ENCODE measurements around the gene PAX8. TPM values are rescaled to one million over a fixed set of nuclear protein-coding genes. Genes with fewer than 3 reads are reported as not detected.
"Not testable (repeated sequence)": the region's sequence is repeated elsewhere in the genome, so short reads cannot be mapped to it uniquely, and the experiment has no call there.

PAX8 gene
- 10 to 100 TPM in 1 of 2 donors, 1 to 10 TPM in 1; 1.3 to 13.2 TPM for total RNA-seq
- long read RNA-seq, partial matches to known transcripts, result 0 of 2 reads
- long read RNA-seq, other reads (novel, unspliced or antisense), result 0 of 2 reads

GRCh38 chr2:113278742-113279139 lies at the start of gene PAX8:
PAX8 (minus strand) TSS chr2:113278921; CDS start chr2:113278394, 527 bp downstream.
- no peak for ATAC-seq
- no peak for DNase-seq
- intact Hi-C loops (cut with DNase I, micrococcal nuclease), result no loop called here

- DNase-seq, result no peak
- ATAC-seq, result peak; percentile 71
- intact Hi-C loops (cut with DNase I, micrococcal nuclease), result no loop called here
These were observed 49.3 kb upstream of the PAX8 start for GRCh38 chr2:113328043-113328442.

- intact Hi-C loops (cut with DNase I, micrococcal nuclease), result not testable (repeated sequence)
- peak; percentile 32 for ATAC-seq
These were observed 46.5 kb upstream of the PAX8 start for GRCh38 chr2:113325161-113325731.

GRCh38 chr2:113324684-113325160 lies 46.0 kb upstream of the PAX8 start:
- intact Hi-C loops (cut with DNase I, micrococcal nuclease), result no loop called here
- ATAC-seq, result peak; percentile 86
- DNase-seq, result peak; percentile 43 to 58

More at GRCh38 chr2:113325161-113325731, 46.5 kb upstream of the PAX8 start:
- peak in 1 of 2 donors; percentile 9 for DNase-seq

GRCh38 chr2:113323129-113323528 lies 44.4 kb upstream of the PAX8 start:
- DNase-seq; ATAC-seq; intact Hi-C loops (cut with DNase I, micrococcal nuclease): not testable (repeated sequence)

GRCh38 chr2:113320106-113320505 lies 41.4 kb upstream of the PAX8 start:
- intact Hi-C loops (cut with DNase I, micrococcal nuclease); ATAC-seq; DNase-seq: not testable (repeated sequence)

GRCh38 chr2:113318941-113319340 lies 40.2 kb upstream of the PAX8 start:
- ATAC-seq, result peak; percentile 16
- intact Hi-C loops (cut with DNase I, micrococcal nuclease); DNase-seq: not testable (repeated sequence)

GRCh38 chr2:113316085-113316484 lies 37.4 kb upstream of the PAX8 start:
- DNase-seq, result no peak
- intact Hi-C loops (cut with DNase I, micrococcal nuclease), result no loop called here
- no peak for ATAC-seq

GRCh38 chr2:113314663-113315062 lies 35.9 kb upstream of the PAX8 start:
- DNase-seq; intact Hi-C loops (cut with DNase I, micrococcal nuclease): not testable (repeated sequence)
- ATAC-seq, result peak; percentile 78

- DNase-seq, result peak in 1 of 2 donors; percentile 27
- intact Hi-C loops (cut with DNase I, micrococcal nuclease), result not testable (repeated sequence)
- ATAC-seq, result peak; percentile 85
These were observed 35.5 kb upstream of the PAX8 start for GRCh38 chr2:113314176-113314575.

GRCh38 chr2:113311781-113312180 lies 33.1 kb upstream of the PAX8 start:
- intact Hi-C loops (cut with DNase I, micrococcal nuclease); ATAC-seq; DNase-seq: not testable (repeated sequence)

- peak; percentile 13 for ATAC-seq
- intact Hi-C loops (cut with DNase I, micrococcal nuclease); DNase-seq: not testable (repeated sequence)
These were observed 32.5 kb upstream of the PAX8 start for GRCh38 chr2:113311191-113311590.

- ATAC-seq, result peak; percentile 27
- intact Hi-C loops (cut with DNase I, micrococcal nuclease), result no loop called here
These were observed 31.1 kb upstream of the PAX8 start for GRCh38 chr2:113309655-113310387.

GRCh38 chr2:113308784-113309183 lies 30.1 kb upstream of the PAX8 start:
- ATAC-seq; intact Hi-C loops (cut with DNase I, micrococcal nuclease); DNase-seq: not testable (repeated sequence)

More at GRCh38 chr2:113309655-113310387, 31.1 kb upstream of the PAX8 start:
- no peak for DNase-seq

GRCh38 chr2:113306207-113306606 lies 27.5 kb upstream of the PAX8 start:
- DNase-seq; ATAC-seq; intact Hi-C loops (cut with DNase I, micrococcal nuclease): not testable (repeated sequence)

GRCh38 chr2:113305749-113306148 lies 27.0 kb upstream of the PAX8 start:
- DNase-seq; intact Hi-C loops (cut with DNase I, micrococcal nuclease); ATAC-seq: not testable (repeated sequence)

GRCh38 chr2:113305146-113305545 lies 26.4 kb upstream of the PAX8 start:
- no peak for DNase-seq
- no peak for ATAC-seq
- intact Hi-C loops (cut with DNase I, micrococcal nuclease), result no loop called here

GRCh38 chr2:113304702-113305101 lies 26.0 kb upstream of the PAX8 start:
- intact Hi-C loops (cut with DNase I, micrococcal nuclease), result no loop called here
- ATAC-seq, result no peak
- DNase-seq, result no peak

- DNase-seq; intact Hi-C loops (cut with DNase I, micrococcal nuclease); ATAC-seq: not testable (repeated sequence)
These were observed 23.7 kb upstream of the PAX8 start for GRCh38 chr2:113302216-113302980.

Data from left colon (tissue), 2 donors.